LNCaP clone FGC (cell line): ENCODE measurements around the gene SORCS2.

ENCODE experiments used
- DNase-seq: peaks from one replicate; pipeline ENCODE4 v3.0.0-alpha.2; 2011; ENCODE audit warnings: low read depth
- H3K4me3 ChIP-seq: 2 replicates; pipeline ENCODE4 v1.5.1; 2011; ENCODE audit warnings: mild to moderate bottlenecking, low read depth, low read length, control low read depth
- CTCF ChIP-seq: IDR thresholded peaks from 2 replicates; pipeline ENCODE4 v1.5.1; 2012; ENCODE audit warnings: mild to moderate bottlenecking; ENCODE audit not compliant: control insufficient read depth, insufficient read depth; ENCODE audit errors: extremely low read depth

Gene SORCS2

GRCh38 chr4:7326693-7327340, 134.5 kb downstream of the SORCS2 start:
- no peak overlapping the region for H3K4me3 ChIP-seq
- no peak for DNase-seq
- TF ChIP-seq CTCF = no peak

- no peak for DNase-seq
- no peak for TF ChIP-seq CTCF
- no peak overlapping the region for H3K4me3 ChIP-seq
Observed at GRCh38 chr4:7327341-7327885, 135.1 kb downstream of the SORCS2 start.

GRCh38 chr4:7328162-7328912, 136.0 kb downstream of the SORCS2 start:
- no peak overlapping the region for H3K4me3 ChIP-seq
- no peak for TF ChIP-seq CTCF
- no peak for DNase-seq

- TF ChIP-seq CTCF = no peak
- no peak for DNase-seq
- no peak overlapping the region for H3K4me3 ChIP-seq
Observed at GRCh38 chr4:7328913-7329638, 136.7 kb downstream of the SORCS2 start.

GRCh38 chr4:7330031-7330596, 137.8 kb downstream of the SORCS2 start:
- DNase-seq = no peak
- no peak for TF ChIP-seq CTCF
- H3K4me3 ChIP-seq = no peak overlapping the region

- no peak overlapping the region for H3K4me3 ChIP-seq
- TF ChIP-seq CTCF = no peak
- DNase-seq = no peak
Observed at GRCh38 chr4:7330811-7331681, 138.7 kb downstream of the SORCS2 start.
